NCI-H510A treated with DMSO at 0.1 percent for 48 hours (cell line): ENCODE measurements around the gene MRPL55.
"Not testable (repeated sequence)": the region's sequence is repeated elsewhere in the genome, so short reads cannot be mapped to it uniquely, and the experiment has no call there.

Source experiments
- DNase-seq: peaks from one replicate; lab custom pipeline; 2025; lab: John Stamatoyannopoulos, UW

The MRPL55 gene

DNA sequence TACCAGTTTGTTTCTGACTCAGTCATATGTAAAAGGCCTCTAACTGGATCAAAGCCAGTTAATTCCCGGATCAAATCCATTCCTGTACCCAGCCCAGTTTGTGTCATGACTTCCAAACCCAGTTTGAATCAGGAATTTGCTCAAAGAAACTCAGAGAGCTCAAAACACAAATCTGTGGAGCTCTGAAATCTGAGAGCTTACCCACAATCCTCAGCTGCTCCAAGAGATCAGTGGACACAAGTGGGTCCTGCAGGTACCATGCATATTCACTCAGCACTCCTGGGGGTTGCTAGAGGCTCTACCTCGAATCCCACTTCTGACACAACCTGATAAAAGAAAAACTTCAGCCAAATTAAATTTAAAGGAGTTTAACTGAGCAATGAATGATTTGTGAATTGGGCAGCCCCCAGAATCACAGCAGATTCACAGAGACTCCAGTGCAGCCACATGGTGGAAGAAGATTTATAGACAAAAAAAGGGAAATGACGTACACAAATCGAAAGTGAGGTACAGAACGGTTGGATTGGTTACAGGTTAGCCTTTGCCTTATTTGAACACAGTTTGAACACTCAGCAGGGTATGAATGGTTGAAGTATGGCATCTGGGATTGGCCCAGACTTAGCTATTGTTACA, 11.9 kb upstream of the MRPL55 start:
- DNase-seq = no peak

DNA sequence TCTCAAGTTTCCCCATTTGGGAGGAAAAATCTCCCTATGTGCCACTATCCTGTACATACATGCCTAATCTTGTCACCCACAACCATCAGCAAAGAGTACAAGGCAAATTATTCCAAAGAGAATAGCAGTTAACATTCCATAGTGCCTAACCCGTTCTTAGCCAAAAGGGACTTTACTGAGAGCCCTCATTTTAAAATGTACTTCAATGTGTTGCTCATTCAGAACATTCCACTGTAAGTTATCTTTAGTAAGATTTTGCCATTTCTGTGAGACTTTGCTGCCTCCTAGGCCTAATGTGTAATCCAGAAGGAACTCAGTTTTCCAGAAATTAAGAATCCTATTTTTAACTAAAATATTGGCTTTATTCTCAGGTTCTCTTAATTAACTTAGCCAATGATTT, 11.3 kb upstream of the MRPL55 start:
- no peak for DNase-seq

DNA sequence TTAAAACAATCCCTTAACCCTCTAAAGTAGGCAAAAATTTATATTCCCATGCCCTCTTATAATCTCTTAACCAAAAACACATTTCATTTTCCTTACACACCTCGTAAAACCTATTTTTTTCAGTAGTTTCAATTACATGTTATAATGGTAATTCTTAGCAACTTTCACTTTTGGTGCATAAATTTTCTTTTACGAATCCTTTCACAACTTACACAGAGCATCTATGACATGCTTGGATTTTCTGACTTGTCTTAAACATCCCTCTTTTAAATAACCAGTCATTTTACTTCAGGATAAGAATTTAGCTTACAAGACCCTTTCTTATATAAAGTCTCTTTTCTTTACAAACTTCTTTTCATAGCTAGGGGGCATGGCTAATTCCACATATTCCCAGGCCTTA, 8.9 kb upstream of the MRPL55 start:
- DNase-seq = no peak

DNA sequence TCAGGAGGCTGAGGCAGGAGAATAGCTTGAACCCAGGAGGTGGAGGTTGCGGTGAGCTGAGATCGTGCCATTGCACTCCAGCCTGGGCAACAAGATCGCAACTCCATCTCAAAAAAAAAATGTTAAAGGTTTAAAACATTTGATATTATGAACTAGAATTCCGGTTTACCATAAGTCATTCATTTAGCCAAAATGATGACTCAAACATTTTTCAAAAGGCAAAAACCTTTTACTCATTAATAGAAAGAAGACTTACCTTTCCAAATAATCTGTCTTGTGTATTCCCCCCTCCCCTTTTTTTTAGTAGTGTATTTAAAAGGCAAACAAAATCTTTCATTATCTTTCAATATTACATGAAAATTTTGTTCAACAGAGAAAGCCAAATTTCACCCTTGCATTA, 8.2 kb upstream of the MRPL55 start:
- no peak for DNase-seq

DNA sequence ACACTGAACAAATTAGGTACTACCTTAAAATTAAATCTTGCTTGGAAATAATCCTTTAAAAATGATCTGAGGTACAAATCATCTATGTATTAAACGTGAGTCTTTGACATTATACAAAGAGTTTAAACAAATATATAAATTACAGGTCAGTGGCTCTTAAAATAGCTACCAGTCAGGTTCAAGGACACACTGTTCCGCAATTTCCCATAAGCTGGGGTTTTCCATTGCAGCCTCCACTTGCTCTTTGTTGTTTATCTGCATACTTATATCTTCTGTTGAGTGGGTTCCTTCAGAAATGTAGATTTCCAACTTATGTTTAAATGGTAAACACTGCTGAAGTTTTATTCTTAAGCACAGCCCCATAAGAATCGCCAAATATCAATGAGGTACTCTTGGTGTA, 5.7 kb upstream of the MRPL55 start:
- no peak for DNase-seq

DNA sequence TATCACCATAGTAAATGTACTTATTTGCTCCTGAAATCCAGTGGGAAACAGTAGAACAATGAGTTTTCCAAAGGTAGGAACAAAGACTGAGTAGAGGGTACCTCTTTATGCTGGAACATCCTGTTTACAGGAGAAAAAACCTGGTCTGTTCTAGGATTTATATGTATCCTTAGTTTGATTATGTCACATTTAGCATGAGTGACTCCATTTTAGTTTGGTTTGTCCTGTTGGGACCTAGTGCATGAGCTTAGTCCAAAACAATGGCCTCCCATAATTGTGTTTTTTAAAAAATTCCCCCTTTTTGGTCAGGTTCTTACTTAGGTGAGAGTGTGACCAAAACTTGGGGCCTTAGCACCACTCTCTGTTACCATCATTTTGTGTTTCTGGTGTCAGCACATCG, 3.5 kb upstream of the MRPL55 start:
- no peak for DNase-seq

DNA sequence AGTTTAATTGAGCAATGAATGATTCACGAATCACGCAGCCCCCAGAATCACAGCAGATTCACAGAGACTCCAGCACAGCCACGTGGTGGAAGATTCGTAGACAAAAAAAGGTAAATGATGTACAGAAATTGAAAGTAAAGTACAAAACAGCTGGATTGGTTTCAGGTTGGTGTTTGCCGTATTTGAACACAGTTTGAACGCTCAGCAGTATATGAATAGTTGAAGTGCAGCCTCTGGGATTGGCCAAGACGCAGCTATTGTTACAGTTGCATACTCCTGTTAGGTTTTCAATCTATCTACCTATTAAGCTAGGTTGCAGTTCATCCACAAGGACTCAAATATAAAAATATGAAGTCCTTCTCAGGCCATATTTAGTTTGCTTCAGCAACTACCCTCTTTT, 3.1 kb upstream of the MRPL55 start:
- no peak for DNase-seq

DNA sequence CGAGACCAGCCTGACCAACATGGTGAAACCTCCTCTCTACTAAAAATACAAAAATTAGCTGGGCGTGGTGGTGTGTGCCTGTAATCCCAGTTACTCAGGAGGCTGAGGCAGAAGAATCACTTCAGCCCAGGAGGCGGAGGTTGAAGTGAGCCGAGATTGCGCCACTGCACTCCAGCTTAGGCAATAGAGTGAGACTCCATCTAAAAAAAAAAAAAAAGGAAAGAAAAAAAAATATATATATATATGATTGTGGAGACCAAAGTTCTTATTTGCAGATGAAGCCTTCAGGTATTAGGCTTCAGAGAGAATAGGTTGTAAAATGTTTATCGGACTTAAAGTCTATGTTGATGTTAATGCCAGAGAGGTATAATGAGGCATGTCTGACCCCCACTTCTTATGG, 2.2 kb upstream of the MRPL55 start:
- DNase-seq = not testable (repeated sequence)

DNA sequence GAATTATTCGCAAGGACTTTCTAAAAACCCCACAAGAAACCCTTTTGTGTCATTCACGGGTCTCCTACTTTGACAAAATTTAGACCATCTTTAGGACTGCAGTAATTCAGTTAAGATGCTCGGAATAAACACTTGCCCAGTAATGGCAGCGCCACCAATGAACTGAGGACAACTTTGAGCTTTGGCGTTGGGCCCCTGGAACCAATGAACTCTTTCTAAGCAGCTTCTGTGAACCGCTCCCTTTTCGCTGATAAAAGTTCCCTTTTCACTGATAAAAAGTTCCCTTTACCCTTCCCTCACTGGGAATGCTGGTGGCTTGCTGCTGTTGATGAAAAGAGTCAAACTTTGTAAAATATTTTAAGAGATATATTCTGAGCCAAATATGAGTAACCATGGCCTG, 1.5 kb upstream of the MRPL55 start:
- DNase-seq = no peak

DNA sequence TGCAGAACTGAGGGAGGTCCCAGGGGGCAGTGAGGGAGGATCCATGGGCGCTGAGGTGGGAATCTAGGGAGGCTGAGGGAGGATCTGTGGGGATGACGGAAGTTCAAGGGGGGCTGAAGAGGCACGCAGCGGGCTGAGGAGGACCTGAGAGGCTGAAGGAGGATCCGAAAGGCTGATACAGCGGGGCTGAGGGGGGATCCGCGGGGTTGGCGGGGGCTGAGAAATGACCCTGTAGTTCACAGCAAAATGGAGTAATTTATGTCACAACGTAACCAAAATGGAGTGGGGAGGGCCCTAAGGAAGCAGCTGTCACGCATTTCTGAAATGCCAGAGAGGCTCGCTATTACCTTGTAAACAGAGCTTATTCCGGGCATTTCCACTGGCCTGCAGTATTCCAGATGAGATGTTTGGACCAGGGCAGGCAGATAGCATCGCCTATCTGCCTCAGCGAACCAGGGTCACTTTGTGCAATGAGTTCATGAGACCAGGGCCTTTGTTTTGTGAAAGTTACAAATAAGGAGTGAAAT, 926 bp upstream of the MRPL55 start:
- no peak for DNase-seq

DNA sequence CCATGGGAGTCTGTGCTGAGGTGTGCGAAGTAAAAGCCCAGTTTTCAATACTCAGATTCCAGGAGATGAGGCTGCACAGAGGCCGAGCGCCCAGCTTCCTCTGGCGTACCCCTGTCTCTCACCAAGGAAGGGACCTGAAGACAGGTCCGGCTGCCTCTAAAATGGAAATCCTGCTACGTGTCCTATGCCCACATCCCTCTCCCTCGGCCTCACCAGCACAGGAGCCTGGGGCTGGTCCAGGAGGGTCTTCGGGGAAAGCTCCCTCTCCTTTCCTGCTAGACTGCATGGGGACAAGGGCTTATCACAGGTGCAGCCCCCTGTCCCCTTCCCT, 392 bp downstream of the MRPL55 start:
- DNase-seq = no peak

DNA sequence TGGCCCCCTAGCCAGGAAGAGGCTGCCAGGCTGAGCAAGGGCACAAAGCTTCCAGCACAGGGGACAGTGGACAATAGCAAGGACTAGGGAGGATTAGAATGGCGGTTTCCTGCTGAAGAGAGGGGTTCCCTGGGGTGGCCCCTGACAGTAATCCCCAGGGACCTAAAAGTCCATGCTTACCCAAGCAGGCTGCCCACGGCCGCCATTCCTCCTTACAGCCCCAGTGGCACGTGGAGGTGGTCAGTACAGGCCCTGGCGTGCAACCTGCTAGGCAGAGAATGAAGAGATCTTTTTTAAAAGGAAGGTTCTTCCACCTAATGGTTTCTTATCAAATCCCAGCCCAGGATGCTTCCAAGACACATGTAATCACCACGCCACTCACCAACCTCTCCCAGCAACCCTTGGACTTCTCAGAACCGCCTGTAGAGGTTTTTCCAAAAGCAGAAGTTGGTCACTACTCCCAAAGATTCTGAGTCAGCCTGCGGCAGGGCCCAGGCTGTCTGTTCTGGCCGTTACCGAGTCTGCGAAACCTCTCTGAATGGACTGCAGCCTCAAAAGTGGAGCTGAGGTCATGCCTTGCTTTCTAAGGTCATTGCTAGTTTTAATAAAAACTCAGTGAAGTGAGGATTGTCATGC, 926 bp downstream of the MRPL55 start:
- no peak for DNase-seq

DNA sequence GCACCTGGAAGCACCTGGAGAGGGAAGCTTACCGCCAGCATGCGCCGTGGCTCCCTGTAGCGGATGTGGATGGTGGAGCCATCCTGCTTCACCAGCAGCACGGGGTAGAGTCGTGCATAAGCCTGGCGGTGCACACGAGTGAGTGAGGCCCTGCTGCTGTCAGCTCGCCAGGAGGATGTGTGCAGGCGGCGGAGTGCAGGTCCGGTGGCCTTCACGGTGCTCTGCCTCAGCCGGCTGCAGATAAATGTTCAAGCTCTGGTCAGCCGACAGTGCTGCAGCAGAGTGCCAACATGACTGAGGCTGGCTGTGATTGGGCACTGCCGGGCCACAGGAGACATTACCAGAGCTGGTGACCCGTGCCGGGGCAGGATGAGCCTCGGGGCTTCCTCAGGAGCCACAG, 1.5 kb downstream of the MRPL55 start:
- DNase-seq = no peak

DNA sequence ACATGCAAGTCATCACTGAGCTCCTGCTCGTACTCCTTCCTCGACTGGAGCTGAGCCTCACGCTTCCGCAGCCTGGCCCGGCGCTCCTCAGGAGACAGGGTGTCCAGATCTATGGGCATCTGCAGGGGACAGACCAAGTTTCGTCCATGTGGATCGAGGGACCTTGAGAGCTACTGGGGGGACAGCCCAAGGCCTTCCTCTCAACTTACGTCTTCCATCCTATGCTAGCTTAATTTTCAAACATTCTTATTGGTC, 2.4 kb downstream of the MRPL55 start:
- DNase-seq = no peak

DNA sequence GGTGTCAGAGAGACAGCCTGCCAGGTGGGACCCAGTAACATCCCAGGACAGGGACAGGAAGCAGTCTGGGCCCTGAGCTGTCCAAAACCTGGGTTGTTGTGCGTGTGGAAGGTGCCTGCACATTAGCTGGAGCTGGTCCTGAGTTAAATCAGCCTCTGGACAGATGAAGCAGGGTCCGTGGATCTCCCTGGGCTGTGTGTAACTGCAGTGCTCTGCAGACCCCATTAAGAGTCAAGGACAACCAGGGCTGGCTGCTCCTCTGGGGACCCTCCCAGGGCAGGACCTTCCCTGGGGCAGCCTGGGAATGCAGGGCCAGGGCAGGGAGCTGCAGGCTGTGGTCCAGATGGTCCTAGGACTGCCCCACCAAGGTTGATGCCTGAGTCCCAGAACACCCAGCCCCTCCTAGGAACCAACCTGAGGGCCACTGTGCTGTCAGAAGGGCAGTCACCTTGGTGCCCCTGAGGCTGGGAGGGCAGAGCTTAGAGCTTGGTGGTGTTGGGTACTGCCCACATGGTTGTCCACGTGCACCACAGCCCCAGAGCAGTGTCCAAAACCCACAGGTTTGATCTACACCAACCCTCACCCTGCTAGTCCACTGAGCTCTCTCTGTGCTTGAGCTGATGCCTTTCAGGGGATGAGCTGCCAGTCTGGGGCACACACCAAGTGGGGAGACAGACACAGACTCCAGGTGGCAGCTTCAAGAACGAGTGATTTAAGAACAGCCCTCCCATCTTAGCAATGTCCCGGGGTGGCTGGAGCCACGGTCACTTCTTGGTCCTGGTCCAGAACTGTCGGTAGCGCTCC, 2.9 kb downstream of the MRPL55 start:
- DNase-seq = no peak

DNA sequence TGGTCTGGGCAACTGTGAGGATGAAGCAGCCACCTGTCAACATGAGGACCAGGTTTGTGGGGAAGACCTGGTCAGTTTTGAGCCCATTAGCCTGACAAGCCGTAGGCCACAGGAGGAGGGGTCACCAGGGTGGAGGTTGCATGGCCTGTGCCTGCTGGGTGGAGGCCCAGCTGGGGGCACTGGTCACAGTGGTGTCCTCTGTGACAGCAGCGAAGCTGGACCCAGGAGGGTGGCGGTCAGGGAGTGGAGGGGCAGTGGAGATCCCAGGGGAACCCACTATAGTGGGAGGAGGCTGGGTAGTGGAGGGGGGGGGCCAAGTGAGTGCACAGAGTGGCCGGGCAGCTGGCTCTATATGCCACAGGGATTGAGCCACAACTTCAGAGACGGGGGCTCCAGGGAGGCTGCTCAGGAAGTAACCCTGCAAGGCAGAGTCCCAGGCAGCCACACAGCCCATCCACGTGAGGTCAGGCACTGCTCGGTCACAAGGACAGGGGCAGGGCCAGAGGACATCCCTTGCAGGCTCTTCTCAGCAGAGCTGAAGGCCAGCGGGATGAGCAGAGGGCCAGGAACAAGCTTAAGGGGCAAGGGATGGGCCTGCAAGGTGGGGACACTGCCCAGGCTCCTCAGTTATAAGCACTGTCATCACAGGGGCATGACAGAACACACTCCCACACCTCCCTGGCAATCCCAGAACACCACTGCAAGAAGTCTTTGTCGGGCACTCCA, 3.7 kb downstream of the MRPL55 start:
- DNase-seq = no peak

DNA sequence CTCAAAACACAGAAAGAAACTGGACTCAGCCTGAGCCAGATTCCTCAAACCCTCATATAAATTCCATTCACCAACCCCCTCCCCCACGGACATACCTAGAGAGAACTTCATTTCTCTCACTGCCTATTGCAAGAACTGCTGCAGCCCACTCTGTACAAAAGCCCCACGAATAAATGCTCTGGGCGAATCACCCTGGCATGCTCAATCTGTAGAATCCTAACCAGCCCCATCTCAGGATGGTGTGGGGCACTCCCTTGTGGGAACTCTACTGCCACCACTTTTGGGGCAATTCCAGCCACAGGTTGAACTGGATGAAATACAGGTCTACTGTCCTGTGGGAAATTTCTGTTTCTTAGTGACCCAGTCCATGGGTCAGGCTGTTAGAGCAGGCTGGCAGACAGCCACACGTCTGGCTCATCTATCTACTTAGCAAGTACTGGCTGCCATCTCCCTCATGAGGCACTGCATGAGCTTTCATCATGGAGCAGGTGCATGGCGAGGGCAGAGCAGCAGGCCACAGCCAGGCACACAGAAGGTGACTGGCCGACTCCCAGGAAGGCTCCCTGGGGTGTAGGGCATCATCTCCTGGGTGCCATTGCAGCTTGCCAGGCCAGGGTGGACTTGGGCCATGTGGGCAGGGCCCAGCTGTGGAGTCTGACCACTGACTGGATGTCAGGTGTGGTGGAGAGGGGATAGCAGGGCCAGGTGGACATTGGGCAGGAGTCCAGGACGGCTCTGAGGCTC, 4.4 kb downstream of the MRPL55 start:
- DNase-seq = no peak

DNA sequence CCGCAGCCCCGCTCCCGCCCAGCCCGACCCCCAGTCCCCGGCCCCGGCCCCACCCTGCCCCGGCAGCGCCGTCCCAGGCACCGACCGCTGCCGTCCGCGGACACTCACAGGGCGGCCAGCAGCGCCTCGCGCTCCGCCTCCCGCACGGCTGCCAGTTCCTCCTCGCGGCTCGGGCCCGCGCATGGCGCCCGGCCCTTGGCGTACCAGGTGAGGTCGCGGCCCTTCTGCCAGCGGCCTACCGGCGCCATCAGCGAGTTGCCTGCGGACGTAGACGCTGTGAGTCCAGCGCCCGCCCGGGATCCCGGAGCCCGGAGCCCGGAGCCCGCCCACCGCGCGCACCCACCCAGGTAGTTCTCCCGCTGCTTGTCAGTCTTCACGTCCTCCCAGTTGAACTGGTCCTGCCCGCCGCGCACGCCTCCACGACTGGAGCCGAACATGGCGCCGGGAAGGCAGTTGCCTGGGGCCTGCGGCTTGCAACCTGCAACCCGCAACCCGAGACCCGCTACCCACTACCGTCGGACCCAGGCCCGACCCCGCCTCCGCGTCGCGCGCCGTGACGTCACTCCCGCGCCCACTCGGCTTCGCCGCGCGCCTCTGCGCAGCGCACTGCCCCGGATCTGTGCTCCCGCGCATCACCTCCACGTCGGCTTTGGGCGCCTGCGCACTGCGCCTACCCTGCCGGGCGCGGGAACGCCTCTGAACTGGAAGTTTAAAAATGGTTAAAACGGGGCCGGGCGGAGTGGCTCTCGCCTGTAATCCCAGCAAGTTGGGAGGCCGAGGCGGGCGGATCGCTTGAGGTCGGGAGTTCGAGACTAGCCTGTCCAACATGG, 6.1 kb downstream of the MRPL55 start, which contains the start of gene C1orf35:
TSS of gene C1orf35 (minus strand) at position 535 of the 830 bp plus-strand sequence. CDS start at position 437, 98 bp downstream.
- peak; percentile 90 for DNase-seq

DNA sequence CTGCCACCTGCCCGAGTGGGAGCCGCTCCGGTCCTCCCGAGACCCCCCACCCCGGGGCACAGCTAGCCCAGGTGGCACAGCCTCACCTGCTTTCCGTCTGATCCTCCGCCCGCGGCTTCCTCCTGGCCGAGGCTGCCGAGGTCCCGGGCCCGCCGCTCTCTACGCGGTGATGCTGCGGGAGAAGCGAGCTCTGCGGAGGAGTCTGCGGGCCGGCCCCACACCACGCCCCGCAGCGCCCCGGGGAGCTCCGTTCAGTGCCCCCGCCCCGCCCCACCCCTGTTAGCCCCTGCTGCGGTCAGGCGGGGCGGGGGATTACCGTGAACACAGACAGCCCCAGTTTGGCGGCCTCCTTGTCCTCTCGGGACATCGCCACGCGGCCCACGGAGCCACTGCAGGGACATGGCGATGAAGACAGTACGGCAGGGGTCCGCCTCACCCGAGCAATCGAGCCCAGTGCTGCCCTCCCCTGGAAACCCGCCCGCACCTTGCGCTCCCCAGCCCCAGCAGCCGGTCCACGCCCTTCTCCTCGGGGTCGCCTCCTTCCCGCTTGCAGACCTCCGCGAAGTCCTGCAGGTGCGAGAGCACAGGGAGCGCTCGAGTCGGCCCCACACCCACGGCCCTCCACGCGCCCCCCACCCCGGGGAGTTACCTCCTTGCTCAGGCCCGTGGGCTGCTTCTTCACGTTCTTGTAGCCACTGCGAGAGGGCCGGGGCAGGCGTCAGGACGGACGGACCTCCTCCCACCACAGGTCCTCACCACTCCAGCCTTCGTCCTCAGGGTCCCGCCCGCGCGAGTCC, 6.9 kb downstream of the MRPL55 start:
- no peak for DNase-seq

DNA sequence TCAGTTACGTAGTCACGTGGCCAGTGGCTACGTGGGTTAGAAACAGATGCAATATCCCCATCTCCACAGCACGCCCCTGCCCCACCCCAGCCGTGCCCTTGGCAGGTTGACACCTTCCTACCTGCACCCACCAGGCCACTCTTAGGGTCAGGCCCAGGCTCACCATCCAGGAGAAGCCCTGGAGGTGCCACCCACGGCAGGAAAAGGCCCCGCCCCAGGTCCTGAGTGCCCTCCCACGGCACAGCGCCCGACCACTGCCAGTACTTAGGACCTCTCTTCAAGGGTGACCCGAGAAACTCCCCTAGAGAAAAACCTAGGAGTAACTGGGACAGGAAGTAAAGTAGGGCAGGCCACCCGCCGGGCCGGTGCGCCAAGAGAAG, 7.5 kb downstream of the MRPL55 start:
- DNase-seq = no peak
